DND-41 (cell line): ENCODE data around the gene ADCY2.

ENCODE experiments used
- ATAC-seq: fragments of 200-7000 bp; cut with Tn5 transposase; 3 replicates; pipeline ENCODE4 v1.9.1; 2021; ENCODE audit warnings: low read depth; ENCODE audit not compliant: insufficient read depth
- DNase-seq: peaks from one replicate; pipeline ENCODE4 v3.0.0-alpha.2; 2020
- H2AFZ ChIP-seq: 2 replicates; pipeline ENCODE4 v1.6.0; 2012; ENCODE audit warnings: low read depth, low read length
- H3K27ac ChIP-seq: 2 replicates; pipeline ENCODE4 v1.5.1; 2012; ENCODE audit warnings: low read length, inconsistent platforms
- H3K27me3 ChIP-seq: fragments of 200-600 bp; sonication (generic); 2 replicates; pipeline ENCODE4 v1.6.0; 2012; ENCODE audit warnings: low read length, mild to moderate bottlenecking, inconsistent platforms; ENCODE audit not compliant: insufficient read depth, poor library complexity
- H3K36me3 ChIP-seq: 2 replicates; pipeline ENCODE4 v1.5.1; 2012; ENCODE audit warnings: low read length, inconsistent platforms; ENCODE audit not compliant: insufficient read depth
- H3K4me1 ChIP-seq: 2 replicates; pipeline ENCODE4 v1.5.1; 2012; ENCODE audit warnings: mild to moderate bottlenecking, low read length; ENCODE audit not compliant: insufficient read depth
- H3K4me2 ChIP-seq: 2 replicates; pipeline ENCODE4 v1.6.0; 2012; ENCODE audit warnings: mild to moderate bottlenecking, moderate library complexity, low read length, inconsistent platforms; ENCODE audit not compliant: insufficient read depth
- H3K4me3 ChIP-seq, 2 experiments: fragments of 200-600 bp in 1 of 2; shearing (Covaris generic) in 1 of 2; 2 replicates each; pipeline ENCODE4 v1.5.1; 2012 to 2016; ENCODE audit warnings: inconsistent platforms in 2 of 2, low read length in 2 of 2, mild to moderate bottlenecking in 2 of 2, low read depth in 1 of 2, moderate library complexity in 1 of 2
- H3K79me2 ChIP-seq: 2 replicates; pipeline ENCODE4 v1.6.0; 2012; ENCODE audit warnings: low read length, inconsistent platforms; ENCODE audit not compliant: insufficient read depth
- H3K9ac ChIP-seq: 2 replicates; pipeline ENCODE4 v1.6.0; 2012; ENCODE audit warnings: low read depth, mild to moderate bottlenecking, inconsistent platforms, low read length, moderate library complexity
- H3K9me3 ChIP-seq: 2 replicates; pipeline ENCODE4 v1.5.1; 2012; ENCODE audit warnings: low read length, moderate library complexity, mild to moderate bottlenecking, inconsistent platforms; ENCODE audit not compliant: insufficient read depth, severe bottlenecking
- H4K20me1 ChIP-seq: 2 replicates; pipeline ENCODE4 v1.6.0; 2012; ENCODE audit warnings: low read length; ENCODE audit not compliant: insufficient read depth
- CTCF ChIP-seq: IDR thresholded peaks from 2 replicates; pipeline ENCODE4 v1.5.1; 2012; ENCODE audit warnings: borderline replicate concordance, low read length, moderate library complexity, mild to moderate bottlenecking; ENCODE audit not compliant: poor library complexity, severe bottlenecking; ENCODE audit errors: extremely low read depth
- EZH2 ChIP-seq: IDR thresholded peaks from 3 replicates; pipeline ENCODE4 v1.6.1; 2012; ENCODE audit warnings: borderline replicate concordance, low read depth, mild to moderate bottlenecking, moderate library complexity, low read length, inconsistent platforms; ENCODE audit not compliant: severe bottlenecking

Gene ADCY2

GRCh38 chr5:7584749-7585148, 188.8 kb downstream of the ADCY2 start:
- TF ChIP-seq EZH2 (no peak), CTCF (no peak)

GRCh38 chr5:7585807-7586206, 189.9 kb downstream of the ADCY2 start:
- H3K36me3 ChIP-seq: no peaks in the 10 kb centered on the region
- no peak overlapping the region for H2AFZ ChIP-seq
- ATAC-seq (no peak), DNase-seq (no peak)
- H3K27ac ChIP-seq: no peak overlapping the region
- no peaks in the 10 kb centered on the region for H4K20me1 ChIP-seq
- H3K79me2 ChIP-seq: no peaks in the 10 kb centered on the region
- no peaks in the 10 kb centered on the region for H3K4me1 ChIP-seq
- H3K9me3 ChIP-seq: no peaks in the 10 kb centered on the region
- no peak overlapping the region for H3K4me2 ChIP-seq
- H3K9ac ChIP-seq: no peak overlapping the region
- H3K27me3 ChIP-seq: no peaks in the 10 kb centered on the region
- no peak overlapping the region for H3K4me3 ChIP-seq
- TF ChIP-seq EZH2 (no peak), CTCF (no peak)

More at GRCh38 chr5:7584749-7585148, 188.8 kb downstream of the ADCY2 start:
- Histone ChIP-seq H3K9me3 (no peaks in the 10 kb centered on the region), H2AFZ (no peak overlapping the region), H3K79me2 (no peaks in the 10 kb centered on the region), H3K27me3 (no peaks in the 10 kb centered on the region), H3K9ac (no peak overlapping the region), H3K4me2 (no peak overlapping the region), H3K4me1 (no peaks in the 10 kb centered on the region), H4K20me1 (no peaks in the 10 kb centered on the region), H3K4me3 (no peak overlapping the region), H3K27ac (no peak overlapping the region), H3K36me3 (no peaks in the 10 kb centered on the region)
- ATAC-seq (no peak), DNase-seq (no peak)

GRCh38 chr5:7586480-7586879, 190.5 kb downstream of the ADCY2 start:
- ATAC-seq: no peak
- Histone ChIP-seq H3K9me3 (no peaks in the 10 kb centered on the region), H3K79me2 (no peaks in the 10 kb centered on the region), H3K4me1 (no peaks in the 10 kb centered on the region), H4K20me1 (no peaks in the 10 kb centered on the region), H3K9ac (no peak overlapping the region), H3K27me3 (no peaks in the 10 kb centered on the region), H3K27ac (no peak overlapping the region), H3K36me3 (no peaks in the 10 kb centered on the region), H2AFZ (no peak overlapping the region), H3K4me3 (no peak overlapping the region), H3K4me2 (no peak overlapping the region)
- DNase-seq: no peak
- no peak for TF ChIP-seq EZH2
- no peak for TF ChIP-seq CTCF

- Histone ChIP-seq H4K20me1 (no peaks in the 10 kb centered on the region), H3K27me3 (no peaks in the 10 kb centered on the region), H3K27ac (no peak overlapping the region), H3K4me3 (no peak overlapping the region), H3K9ac (no peak overlapping the region), H3K9me3 (no peaks in the 10 kb centered on the region), H3K4me2 (no peak overlapping the region), H3K36me3 (no peaks in the 10 kb centered on the region), H2AFZ (no peak overlapping the region), H3K79me2 (no peaks in the 10 kb centered on the region), H3K4me1 (no peaks in the 10 kb centered on the region)
- TF ChIP-seq CTCF (no peak), EZH2 (no peak)
- no peak for DNase-seq
- ATAC-seq: no peak
Measured at GRCh38 chr5:7589800-7590199, 193.9 kb downstream of the ADCY2 start.
